CD14-positive monocyte (primary cell): ENCODE measurements around the gene ATP1A2. TPM values are rescaled to one million over a fixed set of nuclear protein-coding genes. Genes with fewer than 3 reads are reported as not detected.

ENCODE experiments used
- DNase-seq, 3 donors: peaks; one replicate each; pipeline ENCODE4 v3.0.0-alpha.2; 2011 to 2022
- H2AFZ ChIP-seq: 2 replicates; pipeline ENCODE4 v1.6.0; 2012; ENCODE audit warnings: mild to moderate bottlenecking, low read depth, low read length, inconsistent platforms; ENCODE audit not compliant: insufficient read depth, poor library complexity, severe bottlenecking
- H3K27ac ChIP-seq, 2 donors: 1 replicate in 1 of 2; 2 replicates in 1 of 2; pipeline ENCODE4 v1.5.1; 2012 to 2013; ENCODE audit warnings: low read length in 2 of 2, control low read depth in 1 of 2, inconsistent platforms in 1 of 2, low read depth in 1 of 2, mild to moderate bottlenecking in 1 of 2
- H3K27me3 ChIP-seq, 2 donors: one replicate each; pipeline versions ENCODE4 v1.6.0 to v1.6.1; 2011 to 2013; ENCODE audit warnings: low read length in 2 of 2; ENCODE audit not compliant: control insufficient read depth in 2 of 2, insufficient read depth in 2 of 2
- H3K36me3 ChIP-seq, 2 donors: replicated peaks in 1 of 2; 1 replicate in 1 of 2; 2 replicates in 1 of 2; pipeline versions ENCODE4 v1.5.1 to v1.6.1; 2012 to 2013; ENCODE audit warnings: low read length in 2 of 2, control low read depth in 1 of 2, inconsistent platforms in 1 of 2, mild to moderate bottlenecking in 1 of 2; ENCODE audit not compliant: insufficient read depth in 2 of 2, control insufficient read depth in 1 of 2
- H3K4me1 ChIP-seq, 2 donors: 1 replicate in 1 of 2; 2 replicates in 1 of 2; pipeline versions ENCODE4 v1.5.1 to v1.6.1; 2012 to 2013; ENCODE audit warnings: low read length in 2 of 2, control low read depth in 1 of 2, inconsistent platforms in 1 of 2, mild to moderate bottlenecking in 1 of 2, moderate library complexity in 1 of 2; ENCODE audit not compliant: insufficient read depth in 2 of 2, control insufficient read depth in 1 of 2
- H3K4me2 ChIP-seq: replicated peaks from 2 replicates; pipeline ENCODE3; 2012; ENCODE audit warnings: low read length, moderate library complexity, mild to moderate bottlenecking; ENCODE audit not compliant: poor library complexity, severe bottlenecking; ENCODE audit errors: extremely low read depth
- H3K4me3 ChIP-seq, 3 experiments: fragments of 200-600 bp in 1 of 3; sonication (generic) in 1 of 3; replicated peaks in 1 of 3; 1 replicate in 2 of 3; 2 replicates in 1 of 3; pipeline ENCODE4 v1.5.1; 2011 to 2013; ENCODE audit warnings: low read length in 3 of 3, mild to moderate bottlenecking in 3 of 3, control low read depth in 2 of 3, low read depth in 2 of 3, inconsistent platforms in 1 of 3, moderate library complexity in 1 of 3
- H3K79me2 ChIP-seq: 2 replicates; pipeline ENCODE4 v1.6.0; 2012; ENCODE audit warnings: mild to moderate bottlenecking, control low read depth, inconsistent platforms, low read length, moderate library complexity; ENCODE audit not compliant: insufficient read depth
- H3K9ac ChIP-seq: 2 replicates; pipeline ENCODE4 v1.6.0; 2017; ENCODE audit warnings: low read length, mild to moderate bottlenecking; ENCODE audit not compliant: insufficient read depth, poor library complexity, severe bottlenecking
- H3K9me3 ChIP-seq, 2 donors: replicated peaks in 1 of 2; 1 replicate in 1 of 2; 2 replicates in 1 of 2; pipeline versions ENCODE4 v1.5.1 to v1.6.1; 2012 to 2013; ENCODE audit warnings: low read length in 2 of 2, control low read depth in 1 of 2; ENCODE audit not compliant: control insufficient read depth in 1 of 2, insufficient read depth in 1 of 2
- H4K20me1 ChIP-seq: 2 replicates; pipeline ENCODE4 v1.6.0; 2012; ENCODE audit warnings: mild to moderate bottlenecking, low read length, control low read depth, moderate library complexity; ENCODE audit not compliant: insufficient read depth
- H3K27ac Mint-ChIP-seq, 7 donors: one replicate each; pipeline ENCODE4 v1.8.0; 2020; ENCODE audit warnings: mild to moderate bottlenecking in 7 of 7, mixed read lengths in 7 of 7, moderate library complexity in 6 of 7, inconsistent platforms in 2 of 7
- H3K27me3 Mint-ChIP-seq, 3 donors: one replicate each; pipeline ENCODE4 v1.8.0; 2021 to 2022; ENCODE audit warnings: low read depth in 3 of 3, mild to moderate bottlenecking in 3 of 3, mixed read lengths in 3 of 3, moderate library complexity in 3 of 3, inconsistent platforms in 1 of 3
- H3K36me3 Mint-ChIP-seq, 2 donors: one replicate each; pipeline ENCODE4 v1.8.0; 2020; ENCODE audit warnings: mixed read lengths in 2 of 2, inconsistent platforms in 1 of 2, mild to moderate bottlenecking in 1 of 2
- H3K4me1 Mint-ChIP-seq: one replicate; pipeline ENCODE4 v1.8.0; 2020; ENCODE audit warnings: mild to moderate bottlenecking, mixed read lengths
- H3K4me3 Mint-ChIP-seq, 2 donors: one replicate each; pipeline ENCODE4 v1.8.0; 2020; ENCODE audit warnings: mild to moderate bottlenecking in 2 of 2, mixed read lengths in 2 of 2, moderate library complexity in 1 of 2
- H3K9me3 Mint-ChIP-seq, 7 donors: one replicate each; pipeline ENCODE4 v1.8.0; 2020 to 2022; ENCODE audit warnings: mixed read lengths in 7 of 7, mild to moderate bottlenecking in 6 of 7, moderate library complexity in 6 of 7, inconsistent platforms in 2 of 7
- CTCF ChIP-seq: fragments of 200-600 bp; IDR thresholded peaks from one replicate; pipeline ENCODE4 v1.8.0; 2022; ENCODE audit warnings: antibody characterized with exemption, mild to moderate bottlenecking
- WGBS: methylation state at CpG from one replicate; pipeline ENCODE4 v1.1.5; 2013; ENCODE audit warnings: missing lambda C conversion rate; ENCODE audit not compliant: insufficient coverage; 5-methylcytosine and 5-hydroxymethylcytosine counted together
- intact Hi-C, 2 donors: fragments of 100-400 bp; cut with micrococcal nuclease; formaldehyde crosslinking; loops; one replicate each; pipeline versions ENCODE4 v1.15.0 to v1.15.1; 2023
- polyA plus RNA-seq, 3 donors: library from polyadenylated mRNA; depleted of rRNA in 1 of 3; unstranded in 2 of 3; stranded (reverse) in 1 of 3; fragments of 300-500 nt in 2 of 3; fragments of >200 nt in 1 of 3; fragmentation: Illumina TruSeq in 2 of 3; gene quantifications; 1 replicate in 2 of 3; 2 replicates in 1 of 3; pipeline ENCODE4 v1.2.3, GENCODE V29; 2012 to 2021

Gene ATP1A2
- polyA plus RNA-seq, 3 donors = 0.03 TPM; not detected in 2

GRCh38 chr1:160178731-160179130, 63.2 kb downstream of the ATP1A2 start:
- Histone ChIP-seq H3K36me3 (peaks cover 0 to 8% of the 10 kb centered on the region in 2 donors), H3K4me1 (no peaks in the 10 kb centered on the region), H3K9ac (no peak overlapping the region), H2AFZ (no peak overlapping the region), H4K20me1 (no peaks in the 10 kb centered on the region), H3K9me3 (no peaks in the 10 kb centered on the region), H3K27ac (no peak overlapping the region), H3K4me2 (no peak overlapping the region), H3K79me2 (no peaks in the 10 kb centered on the region), H3K4me3 (no peak overlapping the region), H3K27me3 (no peaks in the 10 kb centered on the region)
- intact Hi-C loops = no loop called here
- DNase-seq = no peak
- H3K4me3 Mint-ChIP-seq = no peak overlapping the region
- no peaks in the 10 kb centered on the region for H3K36me3 Mint-ChIP-seq
- WGBS = 80% methylated on average over 2 of the region's 2 CpGs
- peaks cover 0 to 3% (median 0%) of the 10 kb centered on the region in 7 donors for H3K9me3 Mint-ChIP-seq
- no peak overlapping the region for H3K27ac Mint-ChIP-seq
- no peaks in the 10 kb centered on the region for H3K4me1 Mint-ChIP-seq
- H3K27me3 Mint-ChIP-seq = peaks cover 4 to 7% (median 5%) of the 10 kb centered on the region in 3 donors
- TF ChIP-seq CTCF = no peak

DNA sequence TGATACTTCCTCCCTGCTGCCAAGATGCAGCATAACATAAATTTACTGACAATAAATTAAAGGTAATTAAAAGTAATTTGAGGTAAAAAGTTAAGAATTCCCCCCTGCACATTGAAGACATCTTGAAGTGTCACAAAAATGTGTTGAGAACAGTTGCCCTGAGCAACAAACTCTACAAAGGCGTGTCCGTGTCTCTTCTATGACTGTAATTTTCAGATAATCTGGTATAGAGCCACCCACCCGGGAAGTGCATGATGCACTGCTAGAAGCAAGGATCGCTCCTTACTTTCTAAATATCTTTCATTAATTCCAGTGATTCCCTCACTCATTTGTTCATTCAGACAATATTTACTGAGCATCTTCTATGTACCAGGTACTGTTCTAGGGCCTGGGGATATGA, 63.8 kb downstream of the ATP1A2 start:
- no peaks in the 10 kb centered on the region for H3K27me3 ChIP-seq

More for the DNA sequence above, 63.8 kb downstream of the ATP1A2 start:
- H3K27me3 Mint-ChIP-seq = peaks cover 4 to 5% (median 5%) of the 10 kb centered on the region in 3 donors
- Histone ChIP-seq H3K27ac (no peak overlapping the region), H3K9ac (no peak overlapping the region), H3K79me2 (no peaks in the 10 kb centered on the region), H3K4me2 (no peak overlapping the region), H3K4me3 (no peak overlapping the region), H4K20me1 (no peaks in the 10 kb centered on the region), H2AFZ (no peak overlapping the region), H3K4me1 (no peaks in the 10 kb centered on the region), H3K36me3 (peaks cover 0 to 8% of the 10 kb centered on the region in 2 donors), H3K9me3 (no peaks in the 10 kb centered on the region)
- no peak for DNase-seq
- no peak for TF ChIP-seq CTCF
- no peaks in the 10 kb centered on the region for H3K36me3 Mint-ChIP-seq
- peaks cover 0 to 3% (median 0%) of the 10 kb centered on the region in 7 donors for H3K9me3 Mint-ChIP-seq
- intact Hi-C loops = no loop called here
- H3K4me1 Mint-ChIP-seq = no peaks in the 10 kb centered on the region
- H3K4me3 Mint-ChIP-seq = no peak overlapping the region
- WGBS = 97% methylated on average over 4 of the region's 4 CpGs
- no peak overlapping the region for H3K27ac Mint-ChIP-seq
